Peyer's patch (tissue), 4 donors: ENCODE measurements around the gene IL22.
"Not testable (repeated sequence)": the region's sequence is repeated elsewhere in the genome, so short reads cannot be mapped to it uniquely, and the experiment has no call there.

Experiments used
- CTCF ChIP-seq, 6 experiments: fragments of 450-650 bp in 4 of 6; fragments of 200-600 bp in 2 of 6; sonication (generic) in 1 of 6; IDR thresholded peaks; one replicate each; pipeline ENCODE4 v1.5.1; 2017 to 2019; ENCODE audit warnings: antibody characterized with exemption in 6 of 6, mild to moderate bottlenecking in 3 of 6, moderate library complexity in 1 of 6
- POLR2A ChIP-seq, 2 donors: fragments of 450-650 bp; IDR thresholded peaks; one replicate each; pipeline ENCODE4 v1.5.1; 2017; ENCODE audit warnings: antibody characterized with exemption in 2 of 2, mild to moderate bottlenecking in 2 of 2, moderate library complexity in 2 of 2

DNA sequence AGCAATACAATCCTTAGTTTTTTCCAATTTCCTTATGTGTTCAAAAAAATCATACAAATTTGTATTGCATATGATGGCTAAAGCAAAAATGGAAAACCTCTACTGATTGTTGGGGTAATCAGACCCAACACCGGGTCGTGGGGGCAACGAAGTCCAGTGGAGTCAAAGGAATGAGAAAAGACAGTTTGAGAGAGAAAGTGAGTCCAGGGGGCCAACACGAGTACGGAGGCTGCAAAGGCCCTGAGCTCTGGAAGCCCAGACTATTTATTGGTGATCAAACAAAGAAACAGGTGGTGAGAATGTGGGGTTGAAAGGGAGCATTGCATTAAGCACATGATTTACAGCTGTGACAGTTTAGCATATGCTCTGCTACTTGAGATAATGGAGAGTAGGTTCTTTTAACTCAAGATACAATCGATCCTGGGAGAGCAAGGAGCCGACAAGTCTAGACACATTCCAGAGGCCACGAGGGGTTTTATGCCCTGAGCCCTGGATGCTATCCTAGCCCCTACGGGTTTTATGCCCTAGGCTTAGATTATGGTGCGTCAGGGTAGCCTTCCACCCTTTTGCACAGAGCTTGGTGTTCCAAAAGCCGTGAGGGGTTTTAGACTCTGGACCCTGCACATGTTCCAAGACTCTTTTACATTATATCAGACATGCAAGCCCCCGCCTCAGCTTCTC is 44.2 kb downstream of the IL22 start:
- not testable (repeated sequence) for TF ChIP-seq CTCF, POLR2A (IDR thresholded peaks at IDR 0.05)
